Endodermal cell (in vitro differentiated cells): ENCODE results near the gene SEMA3G. TPM values are rescaled to one million over a fixed set of nuclear protein-coding genes. Genes with fewer than 3 reads are reported as not detected.

Source experiments
- DNase-seq: peaks from one replicate; pipeline ENCODE4 v3.0.0-alpha.2; 2017
- H3K27ac ChIP-seq: 2 replicates; pipeline ENCODE4 v1.5.1; 2013; ENCODE audit warnings: mild to moderate bottlenecking, low read depth, low read length, moderate library complexity
- H3K27me3 ChIP-seq: 2 replicates; pipeline ENCODE4 v1.6.1; 2013; ENCODE audit warnings: mild to moderate bottlenecking, low read length, moderate library complexity; ENCODE audit not compliant: insufficient read depth, control insufficient read depth, poor library complexity, severe bottlenecking
- H3K36me3 ChIP-seq: 2 replicates; pipeline ENCODE4 v1.7.0; 2013; ENCODE audit warnings: mild to moderate bottlenecking, low read length, moderate library complexity; ENCODE audit not compliant: control insufficient read depth, insufficient read depth
- H3K4me1 ChIP-seq: one replicate; pipeline ENCODE4 v1.7.0; 2013; ENCODE audit warnings: low read length; ENCODE audit not compliant: control insufficient read depth, insufficient read depth
- H3K4me3 ChIP-seq: 2 replicates; pipeline ENCODE4 v1.5.1; 2013; ENCODE audit warnings: mild to moderate bottlenecking, low read length, moderate library complexity
- H3K9ac ChIP-seq: 2 replicates; pipeline ENCODE4 v1.6.1; 2013; ENCODE audit warnings: mild to moderate bottlenecking, low read length, moderate library complexity; ENCODE audit not compliant: poor library complexity, severe bottlenecking; ENCODE audit errors: extremely low read depth
- H3K9me3 ChIP-seq: 2 replicates; pipeline ENCODE4 v1.6.1; 2013; ENCODE audit warnings: mild to moderate bottlenecking, low read length, moderate library complexity; ENCODE audit not compliant: control insufficient read depth
- H3K27ac Mint-ChIP-seq: 2 replicates; pipeline ENCODE4 v1.8.0; 2020; ENCODE audit warnings: mixed read lengths
- H3K27me3 Mint-ChIP-seq: 2 replicates; pipeline ENCODE4 v1.8.0; 2021; ENCODE audit warnings: mild to moderate bottlenecking, mixed read lengths; ENCODE audit not compliant: insufficient read depth
- H3K36me3 Mint-ChIP-seq: 2 replicates; pipeline ENCODE4 v1.8.0; 2020; ENCODE audit warnings: low read depth, mixed read lengths
- H3K4me1 Mint-ChIP-seq: 2 replicates; pipeline ENCODE4 v1.8.0; 2020; ENCODE audit warnings: mixed read lengths
- H3K4me3 Mint-ChIP-seq: 2 replicates; pipeline ENCODE4 v1.8.0; 2020; ENCODE audit warnings: mild to moderate bottlenecking, moderate library complexity, mixed read lengths
- H3K9me3 Mint-ChIP-seq: 2 replicates; pipeline ENCODE4 v1.8.0; 2020; ENCODE audit warnings: mild to moderate bottlenecking, mixed read lengths
- CTCF ChIP-seq: fragments of 200-600 bp; sonication (generic); conservative IDR thresholded peaks from 2 replicates; pipeline ENCODE4 v1.5.0; 2021; ENCODE audit warnings: antibody characterized with exemption, mild to moderate bottlenecking
- WGBS, 2 experiments: methylation state at CpG; one replicate each; pipeline versions ENCODE4 v1.1.5 to v1.1.7; 2013; ENCODE audit warnings: missing lambda C conversion rate in 2 of 2, mixed read lengths in 1 of 2; ENCODE audit not compliant: insufficient coverage in 1 of 2, insufficient read length in 1 of 2; 5-methylcytosine and 5-hydroxymethylcytosine counted together
- total RNA-seq, 2 donors: library from RNA; stranded (reverse); fragmentation: NEBNext Ultra II Directional in 1 of 2; extraction: Animal tissue kit (Norgen Biotek cat#: 25700) in 1 of 2; gene quantifications; 2 replicates in 1 of 2; 3 replicates in 1 of 2; pipeline ENCODE4 v1.2.1, GENCODE V29; 2021

SEMA3G gene
- total RNA-seq, 2 donors from 2014 or later, result 2.5 to 8.6 TPM

DNA sequence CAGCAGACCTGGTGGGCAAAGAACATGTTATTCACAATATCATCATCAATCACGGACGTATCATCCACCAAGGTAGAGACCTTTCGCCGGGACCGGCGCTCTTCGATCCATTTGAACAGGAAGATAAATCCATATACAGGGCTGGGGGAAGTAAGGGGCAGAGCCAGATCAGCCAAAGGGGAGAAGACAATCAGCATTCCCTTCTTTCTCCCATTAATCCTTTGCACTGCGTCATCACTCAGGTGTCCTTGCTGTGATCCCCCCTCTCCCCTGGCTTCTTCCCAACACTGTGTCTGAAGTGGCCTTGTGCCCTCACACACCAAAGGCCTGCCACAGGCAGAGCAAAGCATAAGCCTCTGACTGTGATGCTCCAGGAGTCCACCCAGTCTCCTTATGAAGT, 36.4 kb downstream of the SEMA3G start:
- Histone ChIP-seq H3K9ac (peak overlapping the region; percentile 89), H3K9me3 (no peaks in the 10 kb centered on the region), H3K36me3 (peaks cover 51% of the 10 kb centered on the region), H3K4me3 (peak overlapping the region; percentile 91), H3K27ac (no peak overlapping the region), H3K27me3 (no peaks in the 10 kb centered on the region), H3K4me1 (peaks cover 11% of the 10 kb centered on the region)
- Mint-ChIP-seq H3K4me1 (peaks cover 17% of the 10 kb centered on the region), H3K4me3 (peak overlapping the region; percentile 80), H3K27ac (peak overlapping the region; percentile 86), H3K27me3 (no peaks in the 10 kb centered on the region), H3K9me3 (no peaks in the 10 kb centered on the region), H3K36me3 (peaks cover 43% of the 10 kb centered on the region)
- 96 to 100% methylated on average over 6 to 8 of the region's 8 CpGs for WGBS, 2 experiments
- TF ChIP-seq CTCF, result no peak
- no peak for DNase-seq

DNA sequence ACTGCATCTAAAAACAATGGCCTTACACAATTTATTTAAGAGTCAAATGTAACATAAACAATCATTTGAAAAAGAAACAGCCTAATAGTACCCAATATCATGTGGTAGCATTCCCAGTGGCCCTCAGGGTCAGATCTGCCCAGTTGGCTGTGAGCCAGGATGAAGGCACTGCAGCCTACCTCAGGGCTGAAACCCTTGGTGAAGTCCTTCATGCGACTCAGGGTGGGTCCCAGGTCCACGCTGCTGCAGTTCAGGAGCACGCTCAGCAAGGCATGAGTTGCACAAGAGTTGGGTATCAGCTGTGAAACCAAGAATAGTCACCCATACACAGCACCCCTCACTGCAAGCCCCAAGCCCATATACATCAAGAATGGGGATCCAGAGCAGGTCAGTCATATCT, 37.1 kb downstream of the SEMA3G start:
- Histone ChIP-seq H3K9me3 (no peaks in the 10 kb centered on the region), H3K36me3 (peaks cover 58% of the 10 kb centered on the region), H3K9ac (no peak overlapping the region), H3K27ac (no peak overlapping the region), H3K4me3 (no peak overlapping the region), H3K4me1 (peaks cover 11% of the 10 kb centered on the region), H3K27me3 (no peaks in the 10 kb centered on the region)
- DNase-seq, result no peak
- Mint-ChIP-seq H3K4me1 (peaks cover 17% of the 10 kb centered on the region), H3K36me3 (peaks cover 49% of the 10 kb centered on the region), H3K27me3 (no peaks in the 10 kb centered on the region), H3K27ac (no peak overlapping the region), H3K9me3 (no peaks in the 10 kb centered on the region), H3K4me3 (peak overlapping the region; percentile 80)
- WGBS, 2 experiments, result 96% methylated on average over 3 of the region's 3 CpGs; no CpG with 5 or more reads in 1 of the 2 experiments
- TF ChIP-seq CTCF, result no peak

- DNase-seq, result no peak
- H3K27me3 Mint-ChIP-seq, result no peaks in the 10 kb centered on the region
- peaks cover 55% of the 10 kb centered on the region for H3K36me3 Mint-ChIP-seq
- Histone ChIP-seq H3K27me3 (no peaks in the 10 kb centered on the region), H3K9ac (no peak overlapping the region), H3K9me3 (no peaks in the 10 kb centered on the region), H3K36me3 (peaks cover 66% of the 10 kb centered on the region), H3K27ac (no peak overlapping the region), H3K4me3 (no peak overlapping the region), H3K4me1 (peaks cover 6% of the 10 kb centered on the region)
- peaks cover 17% of the 10 kb centered on the region for H3K4me1 Mint-ChIP-seq
- H3K4me3 Mint-ChIP-seq, result no peak overlapping the region
- TF ChIP-seq CTCF, result no peak
- WGBS, 2 experiments, result 94 to 95% methylated on average over 17 to 20 of the region's 20 CpGs
- no peak overlapping the region for H3K27ac Mint-ChIP-seq
- H3K9me3 Mint-ChIP-seq, result no peaks in the 10 kb centered on the region
Measured at GRCh38 chr3:52406791-52407510, 38.0 kb downstream of the SEMA3G start.
